HAP-1 (cell line): Measurements from ENCODE around the gene PGAP1.

Experiments used
- DNase-seq, 2 experiments: peaks; one replicate each; pipeline ENCODE4 v3.0.0-alpha.2; 2016 to 2020; ENCODE audit warnings: low spot score in 2 of 2
- H3K27me3 ChIP-seq: fragments of 250-450 bp; sonication (Bioruptor Pico); 2 replicates; pipeline ENCODE4 v1.5.1; 2020; ENCODE audit warnings: low read depth, mild to moderate bottlenecking, moderate library complexity
- H3K36me3 ChIP-seq: fragments of 250-450 bp; sonication (Bioruptor Pico); replicated peaks from 2 replicates; pipeline ENCODE4 v1.5.1; 2020; ENCODE audit warnings: mild to moderate bottlenecking
- H3K4me1 ChIP-seq: fragments of 250-450 bp; sonication (Bioruptor Pico); 2 replicates; pipeline ENCODE4 v1.5.1; 2020; ENCODE audit warnings: mild to moderate bottlenecking
- H3K4me3 ChIP-seq: fragments of 250-450 bp; sonication (Bioruptor Pico); 2 replicates; pipeline ENCODE4 v1.5.1; 2020; ENCODE audit warnings: mild to moderate bottlenecking, moderate library complexity
- H3K9me3 ChIP-seq: fragments of 250-450 bp; sonication (Bioruptor Pico); 2 replicates; pipeline ENCODE4 v1.5.1; 2020; ENCODE audit warnings: mild to moderate bottlenecking, moderate library complexity
- in situ Hi-C: fragments of 300-500 bp; cut with MboI; formaldehyde crosslinking; loops from 3 replicates; pipeline ENCODE4 v1.14.3; 2020; ENCODE audit warnings: low sequenced_read_pairs, inconsistent platforms, mixed read lengths

The PGAP1 gene

DNA sequence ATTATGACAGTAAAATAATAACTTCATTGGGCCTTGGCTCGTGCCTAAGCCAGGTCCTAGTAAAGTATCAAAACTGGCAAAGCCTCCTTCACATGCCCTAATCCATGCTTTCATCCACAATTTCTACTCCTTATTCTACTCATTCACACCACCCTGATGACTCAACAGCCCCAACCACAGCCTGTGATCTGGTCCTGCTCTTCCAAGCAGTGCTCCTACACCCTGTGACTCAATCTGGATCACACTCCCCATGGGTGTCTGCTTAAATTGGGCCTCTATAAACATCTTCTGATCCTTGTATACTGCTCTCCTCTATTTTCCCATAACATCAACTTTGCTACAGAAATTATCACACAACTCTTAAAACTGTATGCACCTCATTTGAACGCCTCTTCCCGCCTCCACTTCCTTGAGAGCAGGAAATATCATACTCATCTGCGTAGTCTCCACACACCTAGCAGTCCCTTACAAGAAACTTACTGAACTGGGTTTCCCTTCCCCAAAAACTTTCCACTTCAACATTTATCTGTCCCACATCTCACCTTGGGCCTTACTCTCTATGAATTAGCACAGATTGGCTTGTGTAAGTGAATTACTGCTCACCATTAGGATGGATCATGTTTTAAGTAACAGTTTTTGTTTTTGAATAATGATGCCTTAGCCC, 142.9 kb downstream of the PGAP1 start:
- H3K4me3 ChIP-seq: no peak overlapping the region
- H3K36me3 ChIP-seq: peaks cover 84% of the 10 kb centered on the region
- H3K4me1 ChIP-seq: no peaks in the 10 kb centered on the region
- DNase-seq: no peak
- H3K27me3 ChIP-seq: no peaks in the 10 kb centered on the region
- no peaks in the 10 kb centered on the region for H3K9me3 ChIP-seq
- in situ Hi-C loops: loop anchor here (25.0 kb wide), 1 partner anchor 604 kb away; no protein-coding TSS in a partner anchor
